Epithelial cell of proximal tubule (primary cell): ENCODE measurements around the gene PALD1. TPM values are rescaled to one million over a fixed set of nuclear protein-coding genes. Genes with fewer than 3 reads are reported as not detected.

Source experiments
- DNase-seq: peaks from one replicate; pipeline ENCODE4 v3.0.0-alpha.2; 2011; ENCODE audit warnings: low read depth
- H3K4me3 ChIP-seq: 2 replicates; pipeline ENCODE4 v1.5.1; 2011; ENCODE audit warnings: low read depth, mild to moderate bottlenecking, low read length
- CTCF ChIP-seq: conservative IDR thresholded peaks from 2 replicates; pipeline ENCODE4 v1.5.1; 2012; ENCODE audit warnings: low read depth, mild to moderate bottlenecking, low read length
- total RNA-seq: library from RNA; depleted of rRNA; stranded (reverse); fragments of >200 nt; gene quantifications from 2 replicates; pipeline ENCODE4 v1.2.3, GENCODE V29; 2015

The PALD1 gene
- total RNA-seq, 1 donor from 2014 or later, result 3.3 TPM

GRCh38 chr10:70571236-70571635, 92.7 kb downstream of the PALD1 start:
- H3K4me3 ChIP-seq, result no peak overlapping the region
- no peak for DNase-seq
- TF ChIP-seq CTCF, result no peak

DNA sequence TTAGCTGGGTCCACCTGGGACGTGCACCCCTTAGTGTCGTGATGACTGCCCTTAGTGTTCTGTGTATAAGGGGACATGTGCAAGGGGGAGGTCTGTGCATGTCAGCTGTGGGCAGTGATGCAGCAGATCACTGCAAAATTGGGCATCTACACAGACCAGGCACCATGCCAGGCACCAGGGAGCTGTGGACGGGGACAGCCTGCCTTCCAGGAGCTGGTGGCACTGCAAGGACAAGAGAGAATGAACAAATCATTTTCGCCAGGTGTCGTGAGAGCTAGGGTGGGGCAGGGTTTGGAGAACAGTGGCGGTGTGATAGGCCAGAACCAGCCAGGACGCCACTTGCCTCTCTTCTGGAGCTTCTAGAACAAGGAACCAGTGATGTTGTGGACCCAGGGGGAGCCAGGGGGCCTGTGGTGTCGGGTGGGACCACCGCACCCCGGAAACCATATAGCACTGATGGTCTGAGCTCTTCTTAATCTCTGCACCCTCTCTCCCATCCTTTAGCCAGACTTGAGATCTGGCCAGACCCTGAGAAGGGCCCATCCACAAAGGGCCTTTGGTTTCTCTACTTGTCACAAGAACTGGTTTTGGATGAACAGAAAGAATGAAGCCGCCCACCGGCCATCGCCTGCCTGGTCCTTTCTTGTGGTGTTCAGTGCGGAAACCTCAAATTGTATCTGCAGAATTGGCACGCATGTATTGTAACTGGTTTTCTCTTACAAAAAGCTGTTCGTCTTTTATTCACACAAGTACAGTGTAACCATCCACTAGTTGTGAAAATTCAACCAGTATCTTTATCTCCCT, 93.3 kb downstream of the PALD1 start:
- TF ChIP-seq CTCF, result no peak
- no peak overlapping the region for H3K4me3 ChIP-seq
- no peak for DNase-seq

DNA sequence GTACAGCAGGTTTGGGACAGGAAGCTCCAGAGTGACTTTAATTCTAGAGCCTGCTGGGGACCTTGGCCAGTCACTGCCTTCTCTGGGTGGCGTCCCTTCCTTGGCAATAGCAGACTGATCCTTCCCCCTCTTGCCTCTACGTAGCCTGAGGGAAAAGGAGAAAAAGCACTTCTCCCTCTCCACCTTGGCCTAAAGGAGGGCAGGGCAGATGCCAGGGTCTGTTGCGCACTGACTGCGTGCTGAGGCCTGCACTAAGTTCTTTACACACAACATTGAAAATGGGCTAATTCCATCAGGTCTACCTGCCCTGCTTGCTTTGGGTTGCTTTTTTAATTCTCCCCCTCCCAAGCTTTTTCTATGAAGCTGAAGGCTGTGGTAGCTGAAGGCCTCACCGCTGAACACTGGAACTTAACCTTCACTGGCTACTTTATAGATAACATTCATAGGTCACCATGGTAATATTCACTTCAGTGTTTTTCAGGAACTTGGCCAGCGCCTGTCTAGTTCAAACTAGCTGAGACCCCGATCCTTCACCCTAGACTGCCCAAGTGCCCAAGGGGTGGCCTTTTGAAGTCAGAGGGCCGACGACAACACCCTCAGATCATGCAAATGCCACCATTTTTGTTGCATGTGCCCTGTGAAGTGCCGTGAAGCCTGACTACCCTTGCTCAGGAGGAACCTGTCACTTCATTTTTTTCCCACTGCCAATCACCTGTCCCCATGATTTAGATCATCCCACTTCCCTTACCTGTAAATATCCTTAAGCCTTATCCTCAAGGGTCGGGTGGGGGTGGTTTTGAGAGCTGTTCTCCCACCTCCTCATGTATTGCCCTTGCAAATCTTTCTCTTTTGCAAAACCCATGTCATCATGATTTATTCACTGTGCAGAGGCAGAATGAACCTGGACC, 95.3 kb downstream of the PALD1 start:
- TF ChIP-seq CTCF, result no peak
- no peak for DNase-seq
- no peak overlapping the region for H3K4me3 ChIP-seq

DNA sequence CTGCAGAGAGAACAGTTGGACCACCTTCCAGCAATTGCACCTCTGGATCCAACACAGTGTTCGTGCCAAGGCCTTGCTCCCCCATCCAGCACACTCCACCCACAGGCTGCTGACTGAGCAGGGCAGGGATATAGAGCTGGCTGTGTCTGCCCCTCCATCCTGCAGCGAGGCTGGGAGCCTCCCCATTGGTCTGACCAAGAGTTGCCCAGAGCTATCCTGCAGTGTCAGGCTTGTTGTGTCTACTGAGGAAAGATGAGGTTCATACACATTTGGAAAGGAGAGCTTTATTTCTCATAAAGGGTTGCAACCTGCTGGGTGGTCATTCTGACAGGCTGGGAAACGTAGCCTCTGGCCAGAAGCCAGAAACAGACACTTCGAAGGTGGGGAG, 96.9 kb downstream of the PALD1 start:
- no peak overlapping the region for H3K4me3 ChIP-seq
- no peak for TF ChIP-seq CTCF
- DNase-seq, result no peak

DNA sequence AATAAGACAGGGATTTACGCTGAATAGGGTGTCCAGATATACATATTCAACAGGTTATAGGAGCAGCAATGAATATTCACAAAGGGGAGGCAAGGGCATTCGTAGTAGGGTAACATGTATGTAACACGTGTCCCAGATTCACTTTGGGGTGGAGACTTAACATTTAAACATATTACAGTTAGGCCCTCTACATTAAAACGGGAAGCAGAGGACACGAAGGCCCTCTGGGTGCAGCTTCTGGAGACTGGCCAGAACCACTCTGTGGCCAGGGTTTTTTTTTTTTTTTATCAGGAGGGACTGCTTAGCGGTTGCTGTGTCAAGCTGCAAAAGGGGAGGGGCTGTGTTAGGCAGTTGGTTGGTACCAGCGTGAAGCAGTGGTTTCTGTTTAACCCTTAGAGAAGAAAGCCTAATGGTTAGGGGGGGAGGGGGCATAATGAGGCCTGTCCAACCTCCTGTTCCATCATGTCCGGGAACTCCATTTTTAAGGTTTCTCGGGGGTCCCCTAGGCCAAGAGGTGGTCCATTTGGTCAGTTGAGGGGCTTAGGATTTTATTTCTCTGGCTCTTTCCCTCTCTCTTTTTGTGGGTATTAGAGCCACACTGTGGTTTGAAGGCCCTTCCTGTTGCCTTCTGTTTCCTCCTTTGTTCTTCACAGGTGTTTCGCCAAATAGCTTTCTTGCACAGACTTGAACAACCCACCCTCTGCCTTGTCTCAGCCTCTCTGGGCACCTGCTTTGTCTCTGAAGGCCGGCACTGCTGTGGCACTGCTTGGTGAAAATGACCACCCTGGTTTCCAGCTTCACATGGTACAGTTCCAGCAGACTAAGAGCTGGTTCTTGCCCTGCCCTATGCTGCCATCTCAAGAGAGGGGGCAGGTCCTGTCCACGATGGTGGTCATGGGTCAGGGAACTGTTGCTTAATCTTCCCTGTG, 97.6 kb downstream of the PALD1 start:
- no peak overlapping the region for H3K4me3 ChIP-seq
- no peak for DNase-seq
- no peak for TF ChIP-seq CTCF

- no peak for DNase-seq
- TF ChIP-seq CTCF, result no peak
- no peak overlapping the region for H3K4me3 ChIP-seq
Measured at GRCh38 chr10:70576803-70577517, 98.4 kb downstream of the PALD1 start.
